Right lobe of liver (tissue), 6 donors: Measurements from ENCODE around the gene DCST1. TPM values are rescaled to one million over a fixed set of nuclear protein-coding genes. Genes with fewer than 3 reads are reported as not detected.

Experiments used
- ATAC-seq, 4 donors: fragments of 200-7000 bp; cut with Tn5 transposase; one replicate each; pipeline ENCODE4 v1.9.1; 2020; ENCODE audit warnings: mild to moderate bottlenecking in 4 of 4, moderate library complexity in 4 of 4
- DNase-seq, 3 donors: peaks; one replicate each; pipeline ENCODE4 v3.0.0-alpha.2; 2020
- H3K27ac ChIP-seq, 3 donors: fragments of 200-600 bp; one replicate each; pipeline ENCODE4 v1.8.0; 2022
- H3K27me3 ChIP-seq, 2 donors: fragments of 200-600 bp; one replicate each; pipeline ENCODE4 v1.8.0; 2022
- H3K36me3 ChIP-seq, 4 donors: fragments of 200-600 bp; sonication (generic) in 1 of 4; one replicate each; pipeline versions ENCODE4 v1.5.1 to v1.8.0; 2017 to 2022; ENCODE audit warnings: control low read depth in 1 of 4
- H3K4me1 ChIP-seq, 4 donors: fragments of 200-600 bp; sonication (generic) in 1 of 4; one replicate each; pipeline versions ENCODE4 v1.5.1 to v1.8.0; 2017 to 2022; ENCODE audit warnings: control low read depth in 1 of 4
- H3K4me3 ChIP-seq, 3 donors: fragments of 200-600 bp; one replicate each; pipeline ENCODE4 v1.8.0; 2022
- H3K9me3 ChIP-seq, 4 donors: fragments of 200-600 bp; sonication (generic) in 1 of 4; one replicate each; pipeline versions ENCODE4 v1.5.1 to v1.8.0; 2017 to 2022; ENCODE audit warnings: control low read depth in 1 of 4
- POLR2A ChIP-seq: fragments of 450-650 bp; IDR thresholded peaks from one replicate; pipeline ENCODE4 v1.6.1; 2017; ENCODE audit warnings: antibody characterized with exemption, mild to moderate bottlenecking
- WGBS: methylation state at CpG from one replicate; pipeline ENCODE4 v1.1.6; 2018; ENCODE audit warnings: low coverage, low lambda C conversion rate; ENCODE audit not compliant: insufficient coverage; ENCODE audit errors: missing lambda C conversion rate; 5-methylcytosine and 5-hydroxymethylcytosine counted together
- intact Hi-C, 2 donors: fragments of 100-400 bp; cut with DNase I; formaldehyde crosslinking; loops; one replicate each; pipeline versions ENCODE4 v1.11.2 to v1.14.1; 2022
- total RNA-seq, 6 experiments: library from RNA; depleted of rRNA in 2 of 6; stranded (reverse); fragments of >200 nt in 2 of 6; fragmentation: NEBNext Ultra II Directional in 3 of 6; extraction: Animal tissue kit (Norgen Biotek cat#: 25700) in 3 of 6; gene quantifications; one replicate each; pipeline versions ENCODE4 v1.1.0 to v1.2.4, GENCODE V29; 2016 to 2023
- TF ChIP-seq, protein P1 (sequence below), 4 donors: fragments of 200-600 bp in 3 of 4; fragments of 450-650 bp in 1 of 4; IDR thresholded peaks; one replicate each; pipeline versions ENCODE4 v1.5.1 to v1.8.0; 2016 to 2022; ENCODE audit warnings: antibody characterized with exemption in 4 of 4, mild to moderate bottlenecking in 2 of 4
- donor health status: DM: no; HTN: yes; CAD: no.
- donor health status: DM: no; HTN: no; CAD: no.
- donor health status: DM: no; HTN: no; CAD: no.
- donor health status: DM: no; HTN: yes; CAD: no.
- donor health status: DM: no; HTN: yes; CAD: no.

The DCST1 gene
- total RNA-seq, 6 experiments from 2014 or later = not detected

DNA sequence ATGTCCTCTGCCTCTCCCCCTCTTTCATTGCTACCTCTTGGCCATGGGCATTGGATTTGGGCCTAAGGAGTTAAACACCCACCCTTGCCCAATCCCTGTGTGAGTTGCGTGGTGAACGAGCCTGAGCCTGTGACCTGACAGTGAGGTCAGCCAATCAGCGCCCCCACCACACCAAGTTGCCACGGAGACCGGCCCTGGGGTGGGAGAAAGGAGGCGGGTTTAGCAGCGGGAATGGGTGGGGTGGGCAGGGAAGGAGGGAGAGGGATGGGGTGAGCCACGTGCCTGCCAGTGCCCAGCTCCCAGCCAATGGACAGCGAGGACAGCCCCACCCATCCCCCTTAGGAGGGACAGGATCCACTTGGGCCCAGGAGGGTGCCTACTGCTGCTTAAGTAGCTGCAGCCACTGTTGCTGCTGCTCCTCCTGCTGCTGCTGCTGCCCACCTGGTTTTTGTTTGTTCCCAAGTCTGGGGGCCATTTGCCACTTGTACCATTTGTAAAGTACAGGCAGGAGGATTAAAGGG, 21.5 kb upstream of the DCST1 start:
- H3K9me3 ChIP-seq = no peaks in the 10 kb centered on the region
- intact Hi-C loops = no loop called here
- H3K27me3 ChIP-seq = no peaks in the 10 kb centered on the region
- TF ChIP-seq POLR2A = no peak
- TF ChIP-seq, protein P1, sequence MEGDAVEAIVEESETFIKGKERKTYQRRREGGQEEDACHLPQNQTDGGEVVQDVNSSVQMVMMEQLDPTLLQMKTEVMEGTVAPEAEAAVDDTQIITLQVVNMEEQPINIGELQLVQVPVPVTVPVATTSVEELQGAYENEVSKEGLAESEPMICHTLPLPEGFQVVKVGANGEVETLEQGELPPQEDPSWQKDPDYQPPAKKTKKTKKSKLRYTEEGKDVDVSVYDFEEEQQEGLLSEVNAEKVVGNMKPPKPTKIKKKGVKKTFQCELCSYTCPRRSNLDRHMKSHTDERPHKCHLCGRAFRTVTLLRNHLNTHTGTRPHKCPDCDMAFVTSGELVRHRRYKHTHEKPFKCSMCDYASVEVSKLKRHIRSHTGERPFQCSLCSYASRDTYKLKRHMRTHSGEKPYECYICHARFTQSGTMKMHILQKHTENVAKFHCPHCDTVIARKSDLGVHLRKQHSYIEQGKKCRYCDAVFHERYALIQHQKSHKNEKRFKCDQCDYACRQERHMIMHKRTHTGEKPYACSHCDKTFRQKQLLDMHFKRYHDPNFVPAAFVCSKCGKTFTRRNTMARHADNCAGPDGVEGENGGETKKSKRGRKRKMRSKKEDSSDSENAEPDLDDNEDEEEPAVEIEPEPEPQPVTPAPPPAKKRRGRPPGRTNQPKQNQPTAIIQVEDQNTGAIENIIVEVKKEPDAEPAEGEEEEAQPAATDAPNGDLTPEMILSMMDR (IDR thresholded peaks at IDR 0.05) = no peak
- peak; percentile 16 to 50 (median 23) for ATAC-seq
- 16% methylated on average over 4 of the region's 9 CpGs for WGBS
- no peak overlapping the region for H3K4me3 ChIP-seq
- H3K4me1 ChIP-seq = peaks cover 0 to 65% (median 21%) of the 10 kb centered on the region in 4 donors
- peak; percentile 47 to 76 (median 68) for DNase-seq
- peaks cover 0 to 21% (median 13%) of the 10 kb centered on the region in 4 donors for H3K36me3 ChIP-seq
- peak overlapping the region in 1 of 3 donors; percentile 1 for H3K27ac ChIP-seq

DNA sequence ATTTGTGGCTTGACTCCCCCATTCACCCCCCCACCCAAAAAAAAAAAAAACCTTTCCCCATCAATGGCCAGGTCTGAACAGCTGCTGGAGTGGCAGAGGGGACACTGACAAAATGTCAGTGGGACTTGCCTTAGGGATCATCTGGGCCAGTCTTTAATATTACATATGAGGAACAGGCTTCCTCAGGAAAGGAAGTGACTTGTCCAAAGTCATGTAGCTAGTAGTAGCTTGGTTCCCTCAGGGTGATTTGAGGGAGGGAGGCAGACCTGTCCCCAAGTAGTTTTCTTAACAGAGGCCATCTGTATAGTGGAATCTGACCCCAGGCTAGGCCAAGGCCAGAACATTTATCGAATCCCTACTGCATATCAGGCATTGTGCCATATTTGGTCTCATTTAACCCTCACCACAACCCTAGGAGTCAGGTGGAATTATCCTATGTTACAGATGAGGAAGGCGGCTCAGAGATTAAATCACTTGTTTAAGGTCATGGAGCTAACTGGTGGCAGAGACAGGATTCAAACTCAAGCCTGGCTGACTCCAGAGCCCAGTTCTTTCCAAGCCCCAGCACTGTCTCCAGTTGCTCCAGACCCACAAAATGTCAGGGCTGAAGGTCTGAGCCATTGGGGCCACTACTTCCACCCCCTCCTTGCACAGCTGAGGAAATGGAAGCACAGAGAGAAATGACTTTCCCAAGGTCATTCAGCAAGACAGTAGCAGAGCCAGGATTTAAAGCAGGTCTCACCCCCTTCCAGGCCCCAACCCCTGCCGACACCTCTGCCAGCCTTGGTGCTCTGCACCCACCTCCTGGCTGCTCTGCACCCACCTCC, 20.6 kb upstream of the DCST1 start:
- intact Hi-C loops = no loop called here
- no peaks in the 10 kb centered on the region for H3K9me3 ChIP-seq
- WGBS = 36% methylated on average over 2 of the region's 3 CpGs
- peak overlapping the region in 1 of 3 donors; percentile 1 for H3K27ac ChIP-seq
- H3K4me1 ChIP-seq = peaks cover 0 to 58% (median 20%) of the 10 kb centered on the region in 4 donors
- TF ChIP-seq, protein P1 (IDR thresholded peaks at IDR 0.05) = no peak
- TF ChIP-seq POLR2A = no peak
- H3K4me3 ChIP-seq = no peak overlapping the region
- ATAC-seq = no peak
- peak in 1 of 3 donors; percentile 3 for DNase-seq
- no peaks in the 10 kb centered on the region for H3K27me3 ChIP-seq
- H3K36me3 ChIP-seq = peaks cover 0 to 21% (median 13%) of the 10 kb centered on the region in 4 donors

DNA sequence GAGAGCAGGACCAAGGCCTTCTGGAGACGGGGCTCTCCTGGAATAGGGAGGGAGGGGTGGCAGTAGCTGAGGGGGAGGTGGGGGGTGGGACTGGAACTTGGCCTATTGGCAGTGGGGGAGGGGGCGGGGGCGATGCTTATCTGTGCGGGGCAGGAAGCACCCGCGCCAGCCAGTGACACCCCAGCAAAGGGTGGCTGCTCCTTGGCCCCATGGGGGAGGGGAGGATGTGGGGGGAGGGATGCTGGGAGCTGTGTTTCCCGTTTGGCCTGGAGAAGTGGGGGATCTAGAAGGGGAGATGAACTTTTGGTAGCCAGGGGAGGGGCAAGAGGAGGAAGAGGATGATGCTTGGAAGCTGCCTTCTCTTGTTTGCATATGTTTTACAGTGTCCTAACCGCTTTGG, 20.0 kb upstream of the DCST1 start:
- WGBS = 35% methylated on average over 4 of the region's 8 CpGs
- DNase-seq (peak in 1 of 3 donors; percentile 23), ATAC-seq (no peak)
- no peaks in the 10 kb centered on the region for H3K27me3 ChIP-seq
- peaks cover 0 to 21% (median 13%) of the 10 kb centered on the region in 4 donors for H3K36me3 ChIP-seq
- no peak overlapping the region for H3K27ac ChIP-seq
- H3K4me1 ChIP-seq = peaks cover 0 to 51% (median 19%) of the 10 kb centered on the region in 4 donors
- intact Hi-C loops = no loop called here
- H3K9me3 ChIP-seq = no peaks in the 10 kb centered on the region
- no peak overlapping the region for H3K4me3 ChIP-seq
- TF ChIP-seq POLR2A = no peak
- TF ChIP-seq, protein P1 (IDR thresholded peaks at IDR 0.05) = no peak

DNA sequence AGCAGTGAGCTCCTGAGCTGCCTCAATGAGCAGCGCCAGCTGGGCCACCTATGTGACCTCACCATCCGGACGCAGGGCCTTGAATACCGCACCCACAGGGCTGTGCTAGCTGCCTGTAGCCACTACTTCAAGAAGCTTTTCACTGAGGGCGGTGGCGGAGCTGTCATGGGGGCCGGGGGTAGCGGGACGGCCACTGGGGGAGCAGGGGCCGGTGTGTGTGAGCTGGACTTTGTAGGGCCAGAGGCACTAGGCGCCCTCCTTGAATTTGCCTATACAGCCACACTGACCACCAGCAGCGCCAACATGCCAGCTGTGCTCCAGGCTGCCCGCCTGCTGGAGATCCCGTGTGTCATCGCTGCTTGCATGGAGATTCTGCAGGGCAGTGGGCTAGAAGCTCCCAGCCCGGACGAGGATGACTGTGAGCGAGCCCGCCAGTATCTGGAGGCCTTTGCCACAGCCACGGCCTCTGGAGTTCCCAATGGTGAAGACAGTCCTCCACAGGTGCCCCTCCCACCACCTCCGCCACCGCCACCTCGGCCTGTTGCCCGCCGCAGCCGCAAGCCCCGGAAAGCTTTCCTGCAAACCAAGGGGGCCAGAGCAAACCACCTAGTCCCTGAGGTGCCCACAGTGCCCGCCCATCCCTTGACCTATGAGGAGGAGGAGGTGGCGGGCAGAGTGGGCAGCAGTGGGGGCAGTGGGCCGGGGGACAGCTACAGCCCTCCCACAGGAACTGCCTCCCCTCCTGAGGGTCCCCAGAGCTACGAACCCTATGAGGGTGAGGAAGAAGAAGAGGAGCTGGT, 18.7 kb upstream of the DCST1 start:
- peaks cover 0 to 21% (median 13%) of the 10 kb centered on the region in 4 donors for H3K36me3 ChIP-seq
- DNase-seq (peak in 1 of 3 donors; percentile 19), ATAC-seq (no peak)
- no peaks in the 10 kb centered on the region for H3K27me3 ChIP-seq
- 60% methylated on average over 2 of the region's 31 CpGs for WGBS
- no peak overlapping the region for H3K4me3 ChIP-seq
- no peak overlapping the region for H3K27ac ChIP-seq
- no peaks in the 10 kb centered on the region for H3K9me3 ChIP-seq
- TF ChIP-seq, protein P1 (IDR thresholded peaks at IDR 0.05) = no peak
- no peak for TF ChIP-seq POLR2A
- peaks cover 0 to 42% (median 14%) of the 10 kb centered on the region in 4 donors for H3K4me1 ChIP-seq
- intact Hi-C loops = no loop called here
